HPDE6-E6E7 (cell line): Measurements from ENCODE around the gene IGF2BP2.
A peak's percentile ranks its signal among the peaks of the same experiment; 100 is the strongest.
"Not testable (repeated sequence)": the region's sequence is repeated elsewhere in the genome, so short reads cannot be mapped to it uniquely, and the experiment has no call there.

Source experiments
- DNase-seq: peaks from one replicate; pipeline ENCODE4 v3.0.0; 2011; ENCODE audit warnings: missing footprints; ENCODE audit errors: extremely low spot score

The IGF2BP2 gene

GRCh38 chr3:185797993-185798830 is 26.6 kb downstream of the IGF2BP2 start:
- DNase-seq, result no peak

- DNase-seq, result no peak
Measured at GRCh38 chr3:185797108-185797881, 27.5 kb downstream of the IGF2BP2 start.

- DNase-seq, result peak; percentile 83
Measured at GRCh38 chr3:185796431-185797107, 28.3 kb downstream of the IGF2BP2 start.

GRCh38 chr3:185793381-185793780 is 31.5 kb downstream of the IGF2BP2 start:
- DNase-seq, result no peak

- DNase-seq, result no peak
Measured at GRCh38 chr3:185792955-185793354, 31.9 kb downstream of the IGF2BP2 start.

- no peak for DNase-seq
Measured at GRCh38 chr3:185789891-185790830, 34.7 kb downstream of the IGF2BP2 start.

GRCh38 chr3:185789134-185789533 is 35.7 kb downstream of the IGF2BP2 start:
- DNase-seq, result no peak

- no peak for DNase-seq
Measured at GRCh38 chr3:185788292-185788691, 36.5 kb downstream of the IGF2BP2 start.

GRCh38 chr3:185786956-185787877 is 37.6 kb downstream of the IGF2BP2 start:
- DNase-seq, result no peak

- DNase-seq, result not testable (repeated sequence)
Measured at GRCh38 chr3:185786258-185786657, 38.6 kb downstream of the IGF2BP2 start.

- no peak for DNase-seq
Measured at GRCh38 chr3:185784317-185784716, 40.5 kb downstream of the IGF2BP2 start.

- peak; percentile 20 for DNase-seq
Measured at GRCh38 chr3:185781759-185782158, 43.1 kb downstream of the IGF2BP2 start.

GRCh38 chr3:185779461-185779860 is 45.4 kb downstream of the IGF2BP2 start:
- DNase-seq, result no peak

GRCh38 chr3:185778821-185779220 is 46.0 kb downstream of the IGF2BP2 start:
- DNase-seq, result no peak

- DNase-seq, result no peak
Measured at GRCh38 chr3:185778094-185778493, 46.7 kb downstream of the IGF2BP2 start.

- no peak for DNase-seq
Measured at GRCh38 chr3:185770109-185770508, 54.7 kb downstream of the IGF2BP2 start.

GRCh38 chr3:185768578-185768982 is 56.3 kb downstream of the IGF2BP2 start:
- not testable (repeated sequence) for DNase-seq

- no peak for DNase-seq
Measured at GRCh38 chr3:185767002-185767688, 57.7 kb downstream of the IGF2BP2 start.

GRCh38 chr3:185766329-185767001 is 58.4 kb downstream of the IGF2BP2 start:
- DNase-seq, result no peak
